Left renal cortex interstitium (tissue), 4 donors: ENCODE measurements around the gene DNASE1L3. TPM values are rescaled to one million over a fixed set of nuclear protein-coding genes. Genes with fewer than 3 reads are reported as not detected.

Source experiments
- DNase-seq, 4 donors: peaks; one replicate each; pipeline ENCODE4 v3.0.0-alpha.2; 2013; ENCODE audit warnings: low read depth in 4 of 4, low spot score in 2 of 4, missing footprints in 1 of 4
- polyA plus RNA-seq, 4 donors: library from polyadenylated mRNA; unstranded; fragments of 120-200 nt; gene quantifications; one replicate each; pipeline ENCODE4 v1.2.1, GENCODE V29; 2013; ENCODE audit not compliant: insufficient read length in 4 of 4

Gene DNASE1L3
- polyA plus RNA-seq, 4 donors: 2.5 to 19.7 (median 10.1) TPM

DNA sequence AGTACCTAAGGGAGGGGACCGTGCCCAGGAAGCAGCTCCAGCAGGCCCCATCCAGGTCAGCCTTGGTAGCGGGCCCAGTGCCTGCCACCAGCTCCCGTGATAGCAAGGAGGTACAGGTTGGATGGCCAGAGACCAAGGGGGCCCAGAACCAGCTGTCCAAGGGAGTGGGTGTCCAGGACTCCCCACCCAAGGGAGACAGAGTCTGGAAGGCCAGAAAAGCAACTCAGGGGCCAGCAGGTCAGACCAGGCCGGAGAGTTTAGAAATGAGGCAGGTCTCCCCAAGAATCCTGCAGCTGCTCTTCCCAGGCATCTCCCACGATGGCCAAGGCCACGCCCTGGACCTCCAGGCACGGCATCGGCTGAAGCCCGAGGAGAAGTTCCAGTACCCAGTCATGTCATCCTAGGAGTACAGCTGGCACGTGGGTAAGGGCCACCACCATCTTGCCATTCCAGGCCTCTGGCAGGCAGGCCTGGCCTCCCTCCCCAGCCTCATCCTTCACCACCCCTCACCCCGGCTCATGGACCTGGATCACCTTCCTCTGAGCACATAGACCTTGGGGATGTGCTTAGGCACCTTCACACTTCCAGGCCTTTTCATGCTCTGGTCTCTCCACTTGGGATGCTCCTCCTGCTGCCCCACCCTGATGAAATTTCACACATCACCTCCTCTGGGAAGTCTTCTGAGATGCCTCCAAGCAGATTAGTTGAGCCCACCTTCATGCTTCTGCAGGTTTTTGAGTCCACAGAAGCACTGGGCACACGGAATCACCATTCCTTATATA, 30.5 kb downstream of the DNASE1L3 start:
- DNase-seq: no peak

DNA sequence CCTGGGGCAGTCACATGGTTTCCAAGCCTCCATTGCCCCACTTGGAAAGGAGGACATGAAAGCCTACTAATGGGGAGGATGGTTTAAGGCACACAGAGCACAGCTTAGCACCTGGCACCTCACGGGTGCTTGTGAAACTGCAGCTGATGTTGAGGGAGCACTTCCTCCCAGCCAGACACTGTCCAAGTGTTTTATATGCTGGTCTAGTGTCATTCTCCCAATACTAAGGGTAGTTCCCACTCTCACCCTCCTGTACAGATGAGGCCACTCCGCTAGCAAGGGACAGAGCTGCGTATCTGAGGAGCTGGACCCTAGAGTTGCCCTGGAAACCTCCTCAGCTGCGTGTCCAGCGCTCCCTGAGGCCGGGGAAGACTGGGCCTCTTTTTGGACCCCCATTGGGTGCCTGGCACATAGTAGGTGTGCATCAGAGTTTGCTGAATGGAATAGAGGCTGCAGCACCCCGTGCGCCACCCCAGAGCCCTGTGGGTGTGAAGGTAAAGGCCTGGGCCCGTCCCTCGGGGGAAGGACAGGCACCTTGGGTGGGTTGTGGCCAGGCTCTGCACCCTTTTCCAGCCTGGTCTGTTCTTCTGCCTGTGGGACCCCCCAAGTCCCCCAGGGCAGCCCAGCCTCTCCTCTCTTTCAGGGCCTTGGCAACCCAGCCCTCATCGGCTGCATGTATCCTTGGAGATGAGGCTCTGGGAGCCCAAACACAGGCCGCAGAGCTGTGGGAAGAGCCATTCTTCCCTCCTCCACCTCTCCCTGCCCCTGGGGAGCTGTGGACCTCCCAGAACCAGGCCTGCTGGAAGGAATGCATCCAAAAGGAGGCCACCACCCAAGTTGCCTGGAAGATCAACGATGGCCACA, 31.3 kb downstream of the DNASE1L3 start:
- no peak for DNase-seq

- no peak for DNase-seq
Observed at GRCh38 chr3:58178528-58179234, 32.1 kb downstream of the DNASE1L3 start.

DNA sequence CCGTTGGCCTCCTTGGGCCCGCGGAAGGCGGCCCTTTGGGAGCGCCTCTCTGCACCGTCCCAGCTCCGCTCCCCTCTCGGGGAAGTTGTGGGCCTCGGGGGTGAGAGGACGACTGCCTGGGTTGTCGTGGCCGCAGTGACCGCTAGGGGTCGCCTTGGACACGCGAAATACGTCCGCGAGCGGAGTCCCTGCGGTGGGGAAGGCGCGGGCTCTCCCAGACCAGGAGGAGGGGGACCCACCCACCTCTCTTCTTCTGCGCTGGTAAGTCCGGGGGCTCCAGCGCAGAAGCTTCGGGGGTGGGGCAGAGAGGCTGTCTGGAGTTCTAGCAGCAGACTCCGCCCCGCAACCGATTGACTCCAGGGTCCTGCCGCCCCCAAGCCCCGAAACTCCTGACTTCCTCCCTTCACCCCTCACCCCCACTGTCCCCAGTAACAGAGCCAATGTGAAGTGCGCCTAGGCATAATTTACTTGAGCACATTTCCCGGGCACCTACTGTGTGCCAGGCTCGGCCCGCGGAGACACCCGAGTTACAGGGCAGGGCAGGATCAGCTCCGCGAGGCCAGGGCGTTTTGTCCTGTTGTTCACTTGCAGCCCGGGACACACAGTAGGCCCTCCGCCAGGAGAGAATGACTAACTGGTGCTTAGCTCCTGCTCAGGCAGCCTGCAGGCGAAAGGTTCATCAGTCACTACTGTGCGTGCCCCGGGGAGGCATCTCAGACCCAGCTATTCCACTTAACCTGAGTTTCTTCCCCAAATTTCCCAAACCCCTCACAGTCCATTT, 32.8 kb downstream of the DNASE1L3 start:
- DNase-seq: peak in 1 of 4 donors; percentile 81

DNA sequence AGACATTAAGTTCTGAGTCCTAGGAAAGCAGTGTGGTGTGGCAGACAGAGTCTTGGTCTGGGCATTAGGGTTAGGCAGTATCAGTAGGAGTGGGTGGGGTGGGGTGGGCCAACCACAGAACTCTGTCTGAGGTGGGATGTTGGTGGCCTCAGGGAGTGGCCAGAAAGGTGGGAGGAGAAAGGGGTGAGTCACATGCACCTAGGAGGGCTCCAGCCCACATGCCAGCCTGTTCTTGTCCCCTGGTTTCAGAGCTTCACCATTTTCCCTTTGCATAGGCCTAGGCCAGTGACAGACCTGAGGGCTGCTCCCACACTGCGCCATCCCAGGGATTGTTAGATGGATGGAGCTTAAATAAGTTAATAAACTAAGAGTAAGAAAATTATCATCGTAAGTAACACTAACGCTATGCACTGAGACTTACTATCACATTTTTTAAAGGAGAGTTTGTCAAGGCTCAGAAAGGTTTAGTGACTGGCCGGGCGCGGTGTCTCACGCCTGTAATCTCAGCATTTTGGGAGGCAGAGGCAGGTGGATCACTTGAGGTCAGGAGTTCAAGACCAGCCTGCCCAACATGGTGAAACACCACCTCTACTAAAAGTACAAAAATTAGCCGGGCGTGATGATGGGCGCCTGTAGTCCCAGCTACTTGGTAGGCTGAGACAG, 33.8 kb downstream of the DNASE1L3 start:
- no peak for DNase-seq

- no peak for DNase-seq
Observed at GRCh38 chr3:58176185-58176530, 34.6 kb downstream of the DNASE1L3 start.

DNA sequence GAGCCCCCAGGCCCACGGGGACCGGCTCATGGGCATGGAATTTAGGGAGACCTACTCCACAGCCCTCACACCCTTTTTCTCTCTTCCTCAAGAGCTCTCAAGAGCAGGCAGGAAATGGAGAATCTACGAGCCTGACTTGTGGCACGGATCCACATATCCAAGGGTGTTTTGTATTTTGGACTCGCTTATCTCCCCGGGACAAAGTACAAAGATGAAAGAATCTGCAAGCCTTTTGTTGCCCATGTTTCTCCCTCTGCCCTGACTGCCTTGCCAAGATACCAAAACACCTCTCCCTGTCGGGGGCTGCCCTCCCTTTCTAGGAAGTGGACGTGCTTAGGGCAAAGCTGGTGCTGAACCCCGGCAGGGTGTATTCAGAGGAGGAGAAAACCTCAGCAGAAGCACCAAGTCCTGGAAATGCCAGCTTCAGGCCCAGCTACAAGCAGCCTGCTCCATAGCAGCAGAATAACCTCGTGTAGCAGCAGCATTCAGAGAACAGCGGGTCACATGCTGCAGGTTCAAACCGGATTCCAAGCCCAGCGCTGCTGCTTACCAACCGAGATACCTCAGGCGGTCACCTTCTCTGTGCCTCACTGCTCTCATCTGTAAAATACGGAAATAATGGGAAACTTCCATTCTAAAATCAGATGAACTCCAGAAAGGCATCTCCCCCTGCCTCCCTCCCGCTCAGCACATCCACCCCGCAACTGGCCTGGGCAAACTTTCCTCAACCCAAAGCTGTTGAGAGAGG, 35.2 kb downstream of the DNASE1L3 start:
- DNase-seq: no peak

GRCh38 chr3:58175187-58175436, 35.7 kb downstream of the DNASE1L3 start:
- no peak for DNase-seq

- DNase-seq: no peak
Observed at GRCh38 chr3:58173669-58174398, 36.9 kb downstream of the DNASE1L3 start.

- DNase-seq: no peak
Observed at GRCh38 chr3:58173029-58173668, 37.6 kb downstream of the DNASE1L3 start.

DNA sequence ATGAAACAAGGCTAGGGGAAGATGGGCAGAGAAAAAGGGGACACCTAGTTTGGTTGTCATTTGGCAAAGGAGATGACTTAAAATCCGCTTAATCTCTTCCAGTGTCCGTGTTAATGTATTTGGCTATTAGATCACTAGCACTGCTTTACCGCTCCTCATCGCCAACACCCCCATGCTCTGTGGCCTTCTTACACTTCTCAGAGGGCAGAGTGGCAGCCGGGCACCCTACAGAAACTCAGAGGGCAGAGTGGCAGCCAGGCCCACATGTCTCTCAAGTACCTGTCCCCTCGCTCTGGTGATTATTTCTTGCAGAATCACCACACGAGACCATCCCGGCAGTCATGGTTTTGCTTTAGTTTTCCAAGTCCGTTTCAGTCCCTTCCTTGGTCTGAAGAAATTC, 39.6 kb downstream of the DNASE1L3 start:
- DNase-seq: no peak

GRCh38 chr3:58170376-58170775, 40.4 kb downstream of the DNASE1L3 start:
- no peak for DNase-seq

- no peak for DNase-seq
Observed at GRCh38 chr3:58169371-58169770, 41.4 kb downstream of the DNASE1L3 start.

DNA sequence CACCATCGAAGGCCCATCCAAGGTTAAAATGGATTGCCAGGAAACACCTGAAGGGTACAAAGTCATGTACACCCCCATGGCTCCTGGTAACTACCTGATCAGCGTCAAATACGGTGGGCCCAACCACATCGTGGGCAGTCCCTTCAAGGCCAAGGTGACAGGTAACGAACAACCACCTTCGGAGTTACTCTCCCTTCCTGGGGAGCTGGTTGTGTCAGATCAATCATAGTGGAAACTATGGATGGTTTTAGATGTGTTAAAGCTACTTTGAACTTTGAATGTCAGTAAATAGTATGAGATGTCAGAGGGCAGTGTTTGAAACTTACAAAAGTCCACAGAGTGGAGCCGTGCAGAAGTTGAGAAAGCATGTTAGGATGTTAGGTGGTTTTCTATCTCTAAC, 42.3 kb downstream of the DNASE1L3 start:
- no peak for DNase-seq

GRCh38 chr3:58167431-58168351, 43.1 kb downstream of the DNASE1L3 start:
- DNase-seq: no peak

DNA sequence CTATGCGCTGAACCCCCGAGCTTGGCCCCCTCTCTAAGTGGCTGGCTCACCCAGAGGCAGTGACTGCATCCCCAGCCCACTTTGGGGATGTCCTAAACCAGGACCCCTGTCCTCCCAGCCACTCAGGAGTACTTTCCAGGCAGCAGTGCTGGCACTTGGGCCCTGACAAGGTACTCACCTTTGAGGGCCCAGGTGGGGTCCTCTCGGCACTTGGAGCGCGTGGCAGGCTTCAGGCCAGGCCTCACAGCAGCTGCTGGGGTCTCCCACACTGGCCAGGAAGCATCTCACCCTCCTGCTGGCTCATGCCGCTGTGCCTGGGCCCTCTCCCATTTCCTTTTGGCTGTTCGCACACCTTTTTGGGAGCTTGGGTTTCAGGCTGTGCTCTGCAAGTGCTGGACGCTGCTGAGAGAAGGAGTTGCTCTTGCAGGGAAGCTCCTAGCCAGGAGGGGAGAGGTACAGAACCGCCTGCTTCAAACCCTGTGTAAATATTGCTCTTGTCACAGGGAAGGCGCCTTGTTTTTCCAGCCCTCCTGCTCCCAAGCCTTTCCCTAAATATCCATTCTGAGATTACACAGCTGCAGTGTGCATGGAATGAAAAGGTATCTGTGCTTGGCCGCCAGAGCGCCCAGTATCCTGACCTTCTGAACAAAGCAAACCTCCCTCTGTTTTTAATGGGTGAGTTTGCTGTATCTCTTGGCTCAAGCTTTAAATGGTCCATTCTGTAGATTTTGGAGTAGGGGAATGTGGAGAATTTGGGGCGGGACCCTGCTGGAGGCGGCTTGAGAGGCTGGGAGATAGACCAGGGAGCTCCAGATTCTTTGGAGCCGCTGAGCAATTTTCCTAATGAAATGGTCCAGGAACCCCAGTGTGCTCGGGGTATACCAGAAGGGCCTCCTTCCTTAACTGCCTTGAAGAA, 45.6 kb downstream of the DNASE1L3 start:
- no peak for DNase-seq
